Globus pallidus (tissue), 1 donor: Measurements from ENCODE around the gene TNXB.
"Not testable (repeated sequence)": the region's sequence is repeated elsewhere in the genome, so short reads cannot be mapped to it uniquely, and the experiment has no call there.

ENCODE experiments used
- DNase-seq: peaks from one replicate; pipeline ENCODE4 v3.0.0-alpha.2; 2015; ENCODE audit warnings: low spot score

The TNXB gene

DNA sequence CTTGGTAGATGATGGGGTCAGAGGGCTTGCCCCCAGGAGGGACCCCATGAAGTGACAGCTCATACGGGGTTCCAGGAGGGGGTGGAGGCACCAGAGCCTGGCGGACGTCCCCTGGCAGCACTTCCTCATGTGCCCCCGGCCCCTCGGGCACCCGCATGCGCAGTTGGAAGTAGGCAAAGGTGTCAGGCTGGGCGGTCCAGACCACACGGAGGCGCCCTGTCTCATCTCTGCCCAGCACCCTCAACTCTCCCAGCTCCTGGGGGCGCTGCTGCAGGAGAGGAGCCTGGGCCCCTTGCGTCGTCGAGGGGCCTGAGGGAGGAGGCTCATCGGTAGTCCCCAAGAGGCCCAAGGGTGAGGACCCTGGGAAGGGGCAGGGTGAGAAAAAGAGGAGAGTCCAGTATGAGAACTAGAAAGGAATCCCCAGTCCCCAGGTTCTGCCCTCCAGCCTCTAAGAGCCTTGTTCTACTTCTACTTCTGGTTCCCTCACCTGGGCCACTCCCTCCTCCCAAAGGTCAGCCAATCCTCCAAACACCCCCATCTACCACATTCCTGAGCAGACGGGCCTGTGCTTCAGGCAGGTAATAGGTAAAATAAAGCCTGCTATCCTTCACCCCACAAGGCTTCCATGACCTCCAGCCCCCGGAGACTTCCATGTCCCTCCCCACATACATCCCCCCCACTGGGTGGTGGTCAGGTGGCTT is 23.2 kb downstream of the TNXB start:
- no peak for DNase-seq

DNA sequence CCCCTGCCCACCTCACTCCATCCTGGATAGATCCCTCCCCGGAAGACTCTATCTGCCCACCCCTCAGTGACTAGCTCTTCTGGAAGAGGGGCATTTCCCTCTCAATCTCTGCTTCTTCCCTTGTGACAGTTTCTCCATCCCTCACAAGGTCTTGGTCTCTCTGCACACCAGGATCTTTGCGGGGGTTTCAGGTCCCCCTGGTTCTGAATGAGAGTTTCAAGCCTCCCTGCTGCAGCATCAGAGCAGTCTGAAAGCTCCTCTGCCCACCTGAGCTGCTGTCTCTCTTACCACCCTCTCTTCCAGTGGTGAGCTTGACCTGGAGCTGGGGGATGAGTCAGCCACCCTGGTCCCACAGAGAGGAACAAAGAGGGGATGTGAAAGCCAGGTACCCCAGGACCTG is 24.4 kb downstream of the TNXB start:
- no peak for DNase-seq

DNA sequence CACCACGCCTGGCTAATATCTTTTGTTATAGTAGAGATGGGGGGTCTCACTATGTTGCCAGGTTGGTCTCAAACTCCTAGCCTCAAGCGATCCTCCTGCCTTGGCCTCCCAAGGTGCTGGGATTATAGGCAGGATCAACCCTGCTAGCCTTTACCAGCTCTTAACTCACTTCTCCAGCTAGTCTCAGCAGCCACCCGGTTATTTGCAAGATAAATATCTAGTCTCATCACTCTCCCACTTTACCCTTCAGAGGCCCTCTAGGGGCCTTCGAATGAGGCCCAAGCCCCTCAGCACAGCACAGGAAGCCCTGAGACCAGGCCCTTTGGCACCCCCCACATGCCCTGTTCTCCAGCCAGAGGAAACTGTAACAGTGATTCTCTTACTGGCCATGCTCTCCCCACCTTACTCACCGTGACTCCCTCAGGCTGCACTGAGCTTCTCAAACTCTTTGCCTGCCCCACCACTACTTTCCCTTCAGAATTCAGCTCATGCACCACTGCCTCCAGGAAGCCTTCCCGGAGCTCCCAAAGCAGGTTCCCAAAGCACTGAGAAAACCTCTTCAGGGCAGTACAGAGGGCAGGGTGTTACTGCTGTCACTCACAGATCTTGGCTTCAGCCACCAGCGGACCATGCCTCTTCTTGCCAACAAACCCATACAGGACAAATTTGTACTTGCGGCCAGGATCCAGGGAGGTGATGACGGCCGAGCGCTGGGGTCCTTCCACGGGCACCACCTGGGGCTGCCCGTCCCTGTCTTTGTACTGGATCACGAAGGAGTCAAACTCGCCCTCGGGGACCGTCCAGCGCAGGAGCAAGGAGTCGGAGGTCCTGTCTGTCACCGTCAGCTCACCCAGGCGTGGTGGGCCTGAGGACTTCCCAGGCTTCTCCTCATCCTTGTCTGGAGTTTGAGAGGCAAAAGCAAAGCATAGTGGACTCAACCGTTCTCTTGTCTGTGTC is 25.0 kb downstream of the TNXB start:
- no peak for DNase-seq

DNA sequence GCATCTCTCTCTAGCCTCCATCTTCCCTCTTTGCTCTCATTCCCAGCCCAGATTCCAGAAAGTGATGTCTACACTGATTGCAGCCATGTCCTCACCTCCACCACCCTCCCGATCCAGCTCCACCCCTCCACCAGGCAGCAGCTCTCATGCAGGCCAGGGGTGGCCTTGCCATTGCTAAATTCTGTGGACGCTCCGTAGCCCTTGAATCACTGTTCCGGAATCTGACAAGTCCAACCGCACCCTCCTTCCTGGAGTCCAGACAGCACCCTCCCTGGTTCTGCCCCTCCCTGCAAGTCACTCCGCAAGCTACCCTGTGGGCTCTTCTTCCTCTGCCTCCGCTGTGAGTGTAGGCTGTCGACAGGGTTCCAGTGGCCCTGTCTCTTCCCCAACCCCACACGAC is 26.2 kb downstream of the TNXB start:
- no peak for DNase-seq

DNA sequence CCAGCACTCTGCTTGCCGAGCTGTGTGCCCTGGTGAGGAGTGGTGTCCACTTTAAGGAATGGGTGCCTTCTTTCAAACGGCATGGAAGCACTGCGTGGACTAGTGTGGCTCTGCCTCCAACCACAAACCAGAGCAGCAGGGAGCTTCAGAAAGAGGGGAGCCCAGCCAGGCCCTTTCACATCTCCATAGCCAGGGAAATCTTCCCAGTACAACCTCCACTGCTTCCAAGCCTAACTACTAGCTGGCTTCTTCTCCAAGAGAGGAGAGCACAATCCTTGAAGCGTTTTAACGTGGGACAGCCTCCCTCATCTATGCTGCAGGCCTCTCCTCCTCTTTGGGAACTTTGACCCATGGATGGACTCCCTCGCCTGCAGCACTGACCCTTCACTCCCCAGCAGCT is 26.7 kb downstream of the TNXB start:
- DNase-seq: no peak

DNA sequence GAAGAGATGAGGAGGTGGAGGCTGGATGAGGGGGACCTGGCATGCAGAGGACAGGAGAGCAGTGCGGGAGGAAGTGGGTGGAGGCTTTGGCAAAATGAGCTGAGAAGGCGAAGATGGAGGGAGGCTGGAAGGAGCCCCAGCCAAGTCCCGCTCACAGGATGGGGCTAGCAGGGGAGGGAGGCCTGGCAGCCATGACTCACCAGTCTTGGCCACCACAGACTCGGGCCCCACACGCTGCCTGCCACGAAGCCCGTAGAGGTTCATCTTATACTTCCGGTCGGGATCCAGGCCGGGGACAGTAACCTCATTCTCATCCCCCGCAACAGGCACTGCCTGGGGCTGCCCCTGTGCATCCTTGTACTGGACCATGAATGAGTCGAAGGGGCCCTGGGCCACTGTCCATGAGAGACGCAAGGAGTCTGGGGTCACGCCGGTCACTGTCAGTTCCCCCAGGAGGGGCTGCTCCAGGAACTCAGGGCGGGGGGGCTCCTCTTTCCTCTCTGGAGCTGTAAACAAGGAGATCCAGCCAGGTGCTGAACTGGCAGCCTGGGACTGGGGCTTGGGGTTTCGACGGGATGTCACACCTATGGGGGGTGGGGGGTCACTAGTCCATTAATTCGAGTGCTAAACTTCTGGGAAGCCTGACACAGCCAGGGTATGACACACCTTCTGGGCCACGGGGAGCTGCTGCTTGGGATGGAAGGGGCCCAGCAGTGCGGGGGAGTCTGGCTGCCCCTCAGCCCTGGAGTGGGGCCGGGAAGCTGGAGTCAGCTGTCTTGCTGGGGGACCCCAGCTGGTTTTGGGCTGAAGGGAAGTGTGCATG is 27.8 kb downstream of the TNXB start:
- no peak for DNase-seq

DNA sequence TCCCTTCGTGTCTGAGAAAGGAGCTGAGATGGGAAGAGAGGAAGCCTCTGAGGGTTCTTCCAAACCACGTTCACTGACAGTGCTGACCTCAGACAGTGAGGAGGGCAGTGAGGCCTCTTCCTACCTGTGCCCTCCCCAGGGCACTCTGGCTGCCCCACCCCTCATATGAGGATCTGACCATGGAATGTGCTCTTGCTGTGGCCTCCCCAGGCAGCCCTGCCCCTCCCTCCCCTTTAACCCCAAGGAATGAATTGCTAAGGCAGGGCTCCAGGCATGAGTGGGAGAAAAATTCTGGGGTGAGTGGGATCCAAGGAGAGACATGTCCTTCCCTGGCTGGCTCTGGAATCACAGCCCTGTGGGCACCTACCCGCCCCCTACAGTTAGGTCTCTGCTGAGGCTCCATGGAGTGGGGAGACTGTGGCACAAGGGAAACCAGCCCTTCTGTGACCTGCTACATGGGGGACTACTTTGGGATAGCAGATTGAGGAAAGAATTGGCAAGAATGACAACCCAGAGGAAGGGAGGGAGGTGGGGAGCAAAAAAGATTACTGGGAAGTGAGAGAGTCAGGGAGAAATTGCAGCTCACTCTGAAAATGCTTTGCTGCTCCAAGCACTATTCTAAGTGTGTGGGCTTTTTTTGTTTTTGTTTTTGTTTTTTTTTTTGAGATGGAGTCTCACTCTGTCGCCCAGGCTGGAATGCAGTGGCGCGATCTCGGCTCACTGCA is 29.4 kb downstream of the TNXB start:
- no peak for DNase-seq

DNA sequence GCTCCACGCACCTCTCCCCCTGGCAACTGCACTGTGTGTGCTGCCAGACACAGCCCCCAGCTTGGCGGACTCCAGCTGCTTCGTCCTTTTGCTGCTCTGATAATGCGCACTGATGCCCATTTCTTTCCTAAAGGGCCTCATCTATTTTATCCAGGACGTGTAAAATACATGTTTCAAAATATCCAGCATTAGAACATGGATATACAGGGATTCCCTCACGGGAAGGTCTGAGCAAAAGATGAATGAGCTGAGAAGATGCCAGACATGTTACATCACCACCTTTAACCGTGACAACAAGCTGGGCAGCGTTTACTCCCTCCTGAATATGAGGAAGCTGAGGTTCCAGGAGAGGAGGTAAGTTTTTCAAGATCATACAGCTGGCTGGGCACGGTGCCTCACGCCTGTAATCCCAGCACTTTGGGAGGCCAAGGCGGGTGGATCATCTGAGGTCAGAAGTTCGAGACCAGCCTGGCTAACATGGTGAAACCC is 32.8 kb downstream of the TNXB start:
- no peak for DNase-seq

DNA sequence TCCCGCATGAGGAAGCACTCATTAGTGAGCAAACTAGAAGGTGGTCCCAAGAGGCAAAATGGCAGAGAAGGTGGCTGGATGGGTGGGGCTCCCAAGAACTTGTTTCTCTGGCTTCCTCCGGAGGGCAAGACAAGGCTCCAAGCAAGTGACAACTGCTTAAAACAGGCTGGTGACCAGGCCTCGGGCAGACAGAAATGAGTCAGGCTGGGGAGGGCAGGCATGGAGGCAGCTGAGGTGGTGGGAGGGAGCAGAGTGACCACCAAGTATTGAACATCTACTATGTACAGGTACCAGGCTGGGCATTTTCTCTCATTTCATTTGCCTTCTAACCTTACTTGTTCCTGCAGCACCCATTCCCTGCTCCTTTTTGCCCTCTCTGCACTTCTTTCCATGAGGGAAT is 33.4 kb downstream of the TNXB start:
- no peak for DNase-seq

DNA sequence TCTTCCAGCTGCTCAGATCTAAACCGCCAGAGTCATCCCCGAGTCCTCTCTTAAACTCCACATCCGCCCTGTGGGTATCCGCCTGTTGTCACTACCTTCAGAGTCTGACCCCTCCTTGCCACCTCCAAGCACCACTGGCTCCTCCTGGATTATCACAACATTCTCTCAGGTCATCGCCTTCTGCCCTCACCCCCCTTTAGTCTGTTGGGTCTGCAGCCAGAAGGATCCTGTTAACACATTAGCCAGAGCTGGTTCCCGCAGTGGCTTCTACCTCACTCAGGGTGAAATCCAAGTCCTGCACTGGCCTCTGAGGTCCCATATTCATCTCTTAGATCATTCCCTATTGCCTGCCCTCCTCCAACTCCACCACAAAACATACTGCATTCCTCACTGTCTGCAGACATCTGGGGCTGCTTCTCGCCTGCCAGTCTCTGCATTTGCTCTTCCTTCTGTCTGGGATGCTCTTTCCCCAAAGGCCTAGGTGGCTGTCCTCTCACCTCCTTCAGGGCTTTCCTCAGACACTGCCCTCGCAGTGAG is 34.1 kb downstream of the TNXB start:
- no peak for DNase-seq

DNA sequence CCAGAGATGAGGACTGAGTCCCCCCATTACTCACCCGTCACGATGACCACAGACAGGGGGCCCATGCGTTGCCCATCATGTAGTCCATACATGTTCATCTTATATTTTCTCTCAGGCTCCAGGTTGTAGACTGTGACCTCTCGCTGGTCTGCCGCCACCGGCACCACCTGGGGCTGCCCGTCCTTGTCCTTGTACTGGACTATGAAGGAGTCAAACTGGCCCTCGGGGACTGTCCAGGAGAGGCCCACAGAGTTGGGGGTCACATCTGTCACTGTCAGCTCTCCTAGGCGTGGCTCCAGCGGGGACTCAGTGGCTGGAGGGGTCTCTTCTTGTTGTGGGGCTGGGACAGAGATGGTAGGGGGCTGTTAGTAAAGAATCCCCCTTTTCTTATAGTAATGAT is 35.5 kb downstream of the TNXB start:
- no peak for DNase-seq

DNA sequence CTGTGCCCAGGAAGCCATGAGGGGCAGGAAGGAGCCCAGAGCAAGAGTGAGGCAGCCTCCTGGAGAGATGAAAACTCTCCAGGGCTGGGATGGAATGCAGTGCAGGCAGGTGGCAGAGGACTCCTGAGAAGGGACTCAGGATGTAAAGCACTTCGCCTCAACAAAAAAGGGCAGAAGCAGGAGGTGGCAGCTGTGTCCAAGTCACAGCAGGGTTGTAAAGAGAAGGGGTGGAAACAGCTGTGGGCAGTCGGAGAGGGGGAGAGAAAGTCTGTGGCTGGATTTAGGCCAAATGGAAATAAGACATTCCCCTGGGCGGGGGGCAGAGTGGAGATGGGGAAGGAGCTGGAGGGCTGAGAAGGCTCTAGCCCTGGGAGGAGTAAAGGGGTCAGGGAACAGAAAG is 36.0 kb downstream of the TNXB start:
- no peak for DNase-seq

DNA sequence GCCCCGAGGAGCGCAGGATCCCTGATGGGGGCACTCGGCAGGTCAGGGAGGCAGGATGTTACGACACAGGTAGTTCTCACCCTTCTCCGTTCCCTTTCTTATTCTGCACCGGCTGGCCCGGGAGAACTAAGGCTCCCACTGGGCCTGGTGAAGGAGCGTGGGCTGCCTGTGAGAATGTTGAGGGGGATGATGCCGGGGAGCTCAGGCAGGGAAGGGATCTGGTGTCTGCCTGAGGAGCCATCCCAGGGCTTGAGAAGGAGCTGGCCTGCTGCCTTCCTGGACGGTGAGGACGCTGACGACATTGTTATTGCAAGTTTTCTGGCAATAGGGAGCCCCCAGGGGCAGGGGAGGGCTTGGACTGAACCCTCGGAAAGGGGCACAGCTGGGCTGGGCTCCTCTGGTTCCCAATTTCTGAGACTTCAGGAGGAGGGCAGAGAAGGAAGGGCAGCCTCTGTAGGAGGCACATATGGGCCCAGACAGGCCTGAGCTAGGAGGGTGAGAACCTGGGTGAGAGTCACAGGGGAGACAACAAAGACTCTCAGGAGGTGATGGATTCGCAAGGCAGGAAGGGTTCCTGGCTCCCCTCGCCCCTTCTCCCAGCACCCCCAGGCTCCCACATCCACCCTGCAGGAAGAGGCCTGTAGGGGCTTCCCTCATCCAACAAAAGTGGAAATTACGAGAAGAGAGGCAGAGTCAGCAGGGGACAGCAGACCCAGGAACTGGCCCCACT is 38.2 kb downstream of the TNXB start:
- no peak for DNase-seq

DNA sequence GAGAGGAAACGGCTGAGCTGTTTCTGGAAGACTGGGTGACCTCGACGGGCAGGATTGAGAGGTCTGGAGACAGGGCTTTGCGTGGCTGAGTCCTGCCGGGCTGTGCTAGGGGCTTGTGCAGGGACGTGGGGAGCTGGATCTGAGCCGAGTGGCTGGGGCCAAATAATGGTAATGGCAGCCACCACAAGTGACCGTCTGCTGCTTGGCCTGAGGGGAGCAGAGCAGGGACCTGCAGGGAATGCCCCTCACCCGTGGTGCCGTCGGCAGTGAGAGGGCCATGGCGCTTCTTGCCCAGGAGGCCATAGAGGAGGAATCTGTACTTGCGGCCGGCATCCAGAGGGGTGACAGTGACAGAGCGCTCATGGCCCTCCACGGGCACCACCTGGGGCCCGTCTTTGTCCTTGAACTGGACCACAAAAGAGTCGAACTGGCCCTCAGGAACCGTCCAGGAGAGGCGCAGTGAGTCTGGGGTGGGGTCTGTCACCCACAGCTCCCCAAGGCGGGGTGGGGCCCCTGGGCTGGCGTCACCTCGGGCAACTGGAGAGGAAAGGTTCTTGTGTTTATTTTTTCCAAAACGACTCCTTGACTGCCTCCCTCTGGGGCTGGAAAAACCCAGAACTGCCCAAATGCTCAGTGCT is 39.1 kb downstream of the TNXB start:
- DNase-seq: no peak

DNA sequence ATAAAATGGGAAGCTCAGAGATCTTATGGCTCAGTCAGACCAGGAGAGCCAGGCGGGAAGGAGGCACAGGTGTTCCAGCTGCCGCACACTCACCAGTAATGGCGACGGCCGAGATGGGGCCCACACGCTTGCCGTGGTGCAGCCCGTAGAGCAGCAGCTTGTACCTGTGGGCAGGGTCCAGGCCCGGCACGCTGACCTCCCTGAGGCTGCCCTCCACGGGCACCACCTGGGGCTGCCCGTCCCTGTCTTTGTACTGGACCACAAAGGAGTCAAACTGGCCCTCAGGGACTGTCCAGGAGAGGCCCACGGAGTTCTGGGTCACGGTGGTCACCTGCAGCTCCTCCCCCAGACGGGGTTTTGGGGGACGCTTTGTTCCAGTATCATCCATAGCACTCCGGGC is 39.7 kb downstream of the TNXB start:
- no peak for DNase-seq

DNA sequence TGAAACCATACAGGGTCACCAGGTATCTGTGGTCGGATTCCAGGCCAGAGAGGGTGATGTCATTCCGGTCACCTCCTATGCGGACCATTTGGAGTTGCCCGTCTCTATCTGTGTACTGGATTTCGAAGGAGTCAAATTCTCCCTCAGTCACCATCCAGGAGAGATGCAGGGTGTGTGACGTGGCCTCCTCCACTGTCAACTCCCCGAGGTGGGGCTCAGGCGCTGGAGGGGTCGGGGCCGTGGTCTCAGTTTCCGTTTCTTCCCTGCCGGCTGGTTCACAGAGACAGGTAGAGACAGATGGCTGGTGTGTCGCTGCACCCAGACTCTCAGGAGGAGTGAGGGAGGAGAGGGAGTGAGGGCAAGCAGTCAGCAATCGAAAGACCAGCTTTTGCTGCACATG is 40.3 kb downstream of the TNXB start:
- DNase-seq: no peak

DNA sequence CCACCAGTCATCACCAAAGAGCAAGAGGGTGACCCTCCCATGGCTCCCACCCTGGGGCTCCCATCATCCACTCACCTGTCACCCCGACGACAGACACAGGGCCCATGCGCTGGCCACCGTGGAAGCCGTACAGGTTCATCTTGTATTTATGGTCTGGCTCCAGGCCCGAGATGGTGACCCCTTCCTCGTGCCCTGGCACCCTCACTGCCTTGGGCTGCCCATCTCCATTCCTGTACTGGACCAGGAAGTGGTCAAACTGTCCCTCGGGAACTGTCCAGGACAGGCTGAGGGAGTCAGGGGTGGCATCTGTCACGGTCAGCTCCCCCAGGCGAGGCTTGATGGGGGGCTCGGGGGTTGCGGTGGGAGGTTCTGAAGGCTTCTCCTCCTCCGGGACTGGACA is 40.8 kb downstream of the TNXB start:
- not testable (repeated sequence) for DNase-seq

DNA sequence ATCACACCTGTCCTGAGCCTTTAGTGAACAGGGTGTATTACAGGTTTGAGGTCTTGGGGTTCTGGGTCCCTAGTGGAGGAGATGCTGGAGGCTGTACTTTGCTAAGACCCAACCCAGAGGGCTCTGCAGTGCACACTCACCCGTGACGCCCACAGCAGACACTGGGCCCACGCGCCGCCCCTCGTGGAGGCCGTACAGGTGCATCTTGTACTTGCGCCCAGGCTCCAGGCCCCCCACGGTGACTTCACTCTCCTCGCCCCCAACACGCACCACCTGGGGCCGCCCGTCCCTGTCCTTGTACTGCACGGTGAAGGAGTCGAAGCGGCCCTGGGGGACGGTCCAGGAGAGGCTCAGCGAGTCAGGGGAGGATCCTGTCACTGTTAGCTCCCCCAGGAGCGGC is 41.6 kb downstream of the TNXB start:
- DNase-seq: not testable (repeated sequence)

DNA sequence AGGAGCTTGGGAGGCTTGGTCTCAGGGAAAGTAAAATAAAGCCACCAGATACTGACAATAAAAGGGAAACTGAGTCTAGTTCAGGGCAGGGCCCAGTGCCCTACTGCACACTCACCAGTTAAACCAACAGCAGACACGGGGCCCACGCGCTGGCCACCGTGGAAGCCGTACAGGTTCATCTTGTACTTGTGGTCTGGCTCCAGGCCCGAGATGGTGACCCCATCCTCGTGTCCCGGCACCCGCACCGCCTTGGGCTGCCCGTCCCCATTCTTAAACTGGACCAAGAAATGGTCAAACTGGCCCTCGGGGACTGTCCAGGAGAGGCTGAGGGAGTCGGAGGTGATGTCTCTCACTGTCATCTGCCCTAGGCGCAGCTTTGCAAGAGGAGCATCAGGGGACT is 44.4 kb downstream of the TNXB start:
- no peak for DNase-seq

DNA sequence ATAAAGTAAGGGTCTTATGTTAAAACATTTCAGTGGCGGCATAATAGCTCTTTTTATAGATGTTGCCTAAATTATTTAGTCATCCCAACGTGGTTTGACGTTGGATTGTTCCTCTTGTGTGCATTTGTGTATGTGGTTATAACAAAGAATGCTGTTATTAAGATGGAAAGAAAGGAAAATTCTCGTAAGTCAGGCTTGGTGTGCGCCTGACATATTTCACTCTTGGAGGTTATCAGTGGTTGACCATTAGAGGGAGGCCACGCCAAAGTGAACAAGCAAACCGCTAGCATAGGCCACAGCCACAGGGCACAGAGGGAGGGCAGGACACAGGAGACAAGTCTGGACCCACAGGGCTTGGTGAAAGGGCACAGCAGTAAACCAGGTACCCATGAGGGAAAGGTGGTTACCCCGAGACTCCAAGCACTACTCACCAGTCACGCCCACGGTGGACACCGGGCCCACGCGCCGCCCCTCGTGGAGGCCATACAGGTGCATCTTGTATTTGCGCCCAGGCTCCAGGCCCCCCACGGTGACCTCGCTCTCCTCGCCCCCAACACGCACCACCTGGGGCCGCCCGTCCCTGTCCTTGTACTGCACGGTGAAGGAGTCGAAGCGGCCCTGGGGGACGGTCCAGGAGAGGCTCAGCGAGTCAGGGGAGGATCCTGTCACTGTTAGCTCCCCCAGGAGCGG is 48.0 kb downstream of the TNXB start:
- no peak for DNase-seq
